GM18526 (cell line): ENCODE results near the gene GRB10.

Experiments used
- POLR2A ChIP-seq: IDR thresholded peaks from 3 replicates; pipeline ENCODE4 v1.6.1; 2011; ENCODE audit not compliant: insufficient read length; ENCODE audit errors: extremely low read depth

Gene GRB10

DNA sequence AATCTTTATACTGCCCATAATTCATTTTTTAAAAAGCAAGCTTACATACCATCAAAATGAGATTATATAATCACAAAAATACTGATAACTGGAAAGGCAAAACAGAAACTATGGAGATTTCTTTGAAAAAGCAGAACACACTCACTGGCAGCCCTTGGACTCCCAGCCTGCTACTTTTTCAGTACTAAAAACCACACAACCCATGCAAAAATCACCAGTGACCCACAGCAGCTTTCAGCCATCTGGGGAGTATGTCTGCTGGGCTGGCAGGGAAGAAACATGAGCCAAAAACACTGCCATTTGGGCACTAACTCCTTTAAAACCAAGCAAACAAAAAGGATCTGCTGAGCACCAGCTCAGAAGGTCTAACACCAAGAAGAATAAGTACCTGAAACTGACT lies 137.5 kb downstream of the GRB10 start:
- TF ChIP-seq POLR2A, result no peak

GRCh38 chr7:50644586-50644985 lies 138.1 kb downstream of the GRB10 start:
- no peak for TF ChIP-seq POLR2A

GRCh38 chr7:50644114-50644513 lies 138.6 kb downstream of the GRB10 start:
- TF ChIP-seq POLR2A, result no peak

DNA sequence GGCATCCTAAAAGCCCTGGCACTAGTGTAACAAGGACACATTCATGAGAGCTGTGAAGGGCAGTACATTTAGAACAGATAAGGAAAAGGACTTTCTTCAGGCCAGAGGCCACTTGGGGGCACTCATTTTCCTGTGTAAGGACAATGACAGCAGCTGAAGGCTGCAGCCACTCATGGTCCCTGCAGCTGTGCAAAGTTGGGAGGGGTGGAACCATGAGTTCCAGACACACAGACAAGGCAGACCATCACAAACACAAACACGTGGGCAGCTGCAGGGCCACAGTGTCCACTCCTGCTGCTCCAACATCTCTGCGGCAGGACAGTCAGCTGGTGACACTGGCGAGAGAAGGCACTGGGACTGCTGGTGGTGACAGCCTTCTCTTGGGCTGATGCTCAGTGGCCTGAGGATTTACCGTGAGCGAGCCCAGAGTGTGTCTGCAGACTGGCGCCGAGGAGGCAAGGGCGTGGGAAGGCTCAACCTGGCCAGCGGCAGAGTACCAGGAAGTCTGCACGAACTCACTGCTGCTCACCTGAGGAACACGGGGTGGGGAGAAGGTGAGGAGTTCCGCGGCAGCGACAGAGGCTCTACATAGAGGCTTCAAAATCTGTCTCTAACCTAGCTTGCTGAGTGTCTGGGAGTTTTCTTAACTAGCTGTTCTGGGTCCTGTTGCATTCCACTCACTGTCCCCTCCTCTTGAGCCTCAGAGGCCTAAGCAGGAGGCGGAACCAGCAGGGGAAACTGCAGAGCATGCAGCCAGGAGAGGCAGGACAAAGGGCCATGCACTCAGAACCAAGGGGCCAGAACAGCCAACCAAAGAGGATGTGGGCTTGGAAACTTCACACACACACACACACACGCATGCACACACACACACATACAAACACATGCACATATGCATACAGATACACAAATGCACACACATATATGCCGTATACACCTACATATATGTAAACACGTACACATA lies 141.0 kb downstream of the GRB10 start:
- no peak for TF ChIP-seq POLR2A

- TF ChIP-seq POLR2A, result no peak
These were observed 141.9 kb downstream of the GRB10 start for GRCh38 chr7:50640779-50641178.

DNA sequence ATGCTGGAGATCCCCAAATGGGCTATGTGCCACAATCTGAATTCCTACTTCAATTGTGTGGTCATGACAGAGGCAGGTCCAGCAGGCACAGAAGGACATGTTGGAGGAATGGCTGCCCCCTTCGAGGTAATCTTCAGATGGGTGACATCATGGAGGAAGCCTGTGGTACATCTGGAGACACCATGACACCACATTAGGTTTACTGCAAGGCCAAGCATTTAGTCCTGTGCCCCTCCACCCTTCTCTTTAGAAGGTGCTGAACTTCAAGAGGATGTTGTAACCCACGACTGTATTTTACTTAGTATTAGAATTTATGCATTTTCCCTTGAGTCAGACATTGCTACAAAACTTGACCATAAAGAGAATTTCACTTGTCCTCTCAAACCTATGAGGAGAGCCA lies 142.4 kb downstream of the GRB10 start:
- no peak for TF ChIP-seq POLR2A

GRCh38 chr7:50637725-50638643 lies 144.7 kb downstream of the GRB10 start:
- no peak for TF ChIP-seq POLR2A

DNA sequence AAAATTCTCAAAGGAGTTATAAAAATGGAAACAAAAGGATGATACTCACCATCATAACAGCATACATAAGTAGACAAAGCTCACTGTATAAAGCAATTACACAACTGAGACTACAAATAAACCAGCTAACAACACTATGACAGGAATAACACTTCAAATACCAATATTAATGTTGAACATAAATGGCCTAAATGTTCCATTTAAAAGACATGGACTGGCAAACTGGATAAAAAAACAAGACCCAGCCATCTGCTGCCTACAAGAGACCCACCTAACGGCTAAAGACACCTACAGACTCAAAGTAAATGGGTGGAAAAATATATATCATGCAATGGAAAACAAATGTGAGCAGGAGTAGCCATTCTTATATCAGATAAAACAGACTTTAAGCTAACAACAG lies 148.3 kb downstream of the GRB10 start:
- TF ChIP-seq POLR2A, result no peak

DNA sequence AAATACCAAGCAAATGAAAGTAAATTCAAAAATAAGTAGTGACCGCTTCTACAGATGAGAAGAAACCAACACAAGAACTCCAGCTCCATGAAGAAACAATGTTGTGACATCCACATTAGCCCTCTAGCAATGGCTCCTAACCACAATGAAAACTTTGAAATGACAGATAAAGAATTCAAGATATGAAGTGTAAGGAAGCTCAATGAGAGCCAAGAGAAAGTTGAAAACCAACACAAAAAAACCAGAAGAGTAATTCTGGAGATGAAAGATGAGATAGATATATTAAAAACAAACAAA lies 149.3 kb downstream of the GRB10 start:
- no peak for TF ChIP-seq POLR2A

DNA sequence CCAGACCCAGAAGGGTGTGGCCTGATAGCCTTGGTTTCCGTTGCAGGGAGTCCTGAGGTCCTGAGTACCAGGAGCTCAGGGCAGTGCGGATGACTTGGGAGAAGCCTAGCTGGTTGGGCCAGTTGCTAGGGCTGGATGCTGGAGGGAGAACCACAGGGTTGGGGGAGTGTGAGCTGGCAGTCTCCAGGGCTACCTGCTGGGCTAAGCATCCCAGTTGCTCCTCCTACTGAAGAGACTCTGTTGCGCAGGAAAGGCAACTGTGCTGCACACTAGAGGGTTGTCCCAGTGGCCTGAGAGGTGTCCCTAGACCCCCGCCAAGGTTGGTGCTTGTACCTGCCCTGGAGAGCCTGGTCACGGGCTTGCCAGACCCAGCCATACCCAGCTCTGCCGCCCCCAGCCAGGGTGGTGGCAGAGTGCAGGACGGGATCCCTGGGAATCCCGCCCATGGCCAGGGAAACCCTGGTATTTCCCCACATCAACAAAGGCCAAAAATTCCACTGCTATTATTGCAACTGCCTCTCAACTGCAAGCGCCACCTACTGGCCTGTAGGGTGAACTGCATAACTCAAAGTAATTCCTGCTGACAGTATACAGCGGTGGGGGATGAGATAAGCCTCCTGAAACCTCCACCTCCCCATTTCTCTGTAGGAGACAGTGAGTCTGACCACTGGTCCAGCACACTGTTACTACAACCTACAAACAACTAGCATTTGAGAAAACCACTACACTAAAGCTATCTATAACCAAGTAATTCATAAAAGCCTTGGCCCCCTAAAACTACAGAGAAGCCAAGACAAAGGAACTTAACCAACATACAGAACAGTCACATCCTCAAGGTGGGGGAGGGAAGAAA lies 149.9 kb downstream of the GRB10 start:
- no peak for TF ChIP-seq POLR2A

DNA sequence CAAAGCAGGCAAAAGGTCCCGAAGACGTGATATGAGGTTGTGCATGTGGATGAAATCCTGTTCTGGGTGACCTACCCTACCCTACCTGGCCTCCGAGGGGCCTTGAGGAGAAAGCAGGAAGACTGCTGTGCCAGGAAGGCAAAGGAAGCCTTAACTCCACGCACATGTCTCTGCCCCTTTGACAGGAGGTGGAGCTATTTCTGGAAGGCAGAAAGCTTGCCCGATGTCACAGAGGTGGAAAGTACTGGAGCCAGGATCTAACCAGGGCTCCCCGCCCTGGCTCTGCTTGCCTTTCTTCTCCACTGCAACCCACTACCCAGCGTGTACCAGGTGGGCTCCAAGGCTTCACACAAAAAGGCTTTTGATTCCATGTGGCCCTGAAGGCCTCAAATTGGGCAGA lies 151.1 kb downstream of the GRB10 start:
- TF ChIP-seq POLR2A, result no peak

- TF ChIP-seq POLR2A, result no peak
These were observed 151.6 kb downstream of the GRB10 start for GRCh38 chr7:50631100-50631499.

GRCh38 chr7:50629238-50629901 lies 153.3 kb downstream of the GRB10 start:
- no peak for TF ChIP-seq POLR2A

- TF ChIP-seq POLR2A, result no peak
These were observed 154.1 kb downstream of the GRB10 start for GRCh38 chr7:50628434-50629084.
